ENCODE data around the gene C16orf54. TPM values are rescaled to one million over a fixed set of nuclear protein-coding genes. Genes with fewer than 3 reads are reported as not detected.

C16orf54 gene
- total and polyA plus RNA-seq, 9 of the 15 experiments (the other 6 are each of a cell fraction or from before 2014, with no cell fraction given): 0.09 TPM; not detected in 8

DNA sequence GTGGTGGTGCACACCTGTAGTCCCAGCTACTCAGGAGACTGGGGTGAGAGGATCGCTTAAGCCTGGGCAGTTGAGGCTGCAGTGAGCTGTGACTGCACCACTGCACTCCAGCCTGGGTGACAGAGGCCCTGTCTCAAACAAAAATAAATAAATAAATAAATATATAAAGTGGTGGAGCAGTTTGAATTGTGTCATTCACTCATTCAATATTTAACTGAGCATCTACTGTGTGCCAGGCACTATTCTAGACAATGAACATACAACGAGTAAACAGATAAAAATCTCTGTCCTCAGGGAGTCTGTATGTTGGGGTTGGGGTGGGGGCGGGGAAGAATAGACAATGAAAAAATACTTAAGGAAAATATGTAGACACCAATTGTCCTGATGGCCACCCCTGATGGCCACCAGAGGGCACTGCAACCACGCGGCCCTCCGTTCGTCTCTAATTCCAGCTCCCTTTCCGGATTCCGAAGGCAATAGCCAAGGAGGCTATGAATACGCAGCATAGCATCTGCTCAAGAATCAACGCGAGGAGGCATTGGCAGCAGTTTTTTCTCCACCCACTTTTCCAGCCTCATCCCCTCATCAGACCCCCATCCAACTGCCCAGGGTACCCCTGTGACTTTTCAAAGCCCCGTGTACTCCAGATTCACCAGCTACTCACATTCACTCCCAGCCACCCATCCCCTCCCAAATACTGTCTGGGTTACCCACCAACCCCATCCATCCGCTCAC lies 45.4 kb downstream of the C16orf54 start:
- H3K27me3 ChIP-seq (ENCODE audit: control insufficient read depth in 2 of 2, insufficient read depth in 2 of 2, low read length in 2 of 2): no peaks in the 10 kb centered on the region
- H3K36me3 ChIP-seq (ENCODE audit: control insufficient read depth, insufficient read depth, low read length): peaks cover 19% of the 10 kb centered on the region; the same call in 1 of the 3 replicates
- no peaks in the 10 kb centered on the region for H3K79me2 ChIP-seq (ENCODE audit: control insufficient read depth, insufficient read depth, low read length)
- peak; percentile 83 to 91 (median 84) for DNase-seq (ENCODE audit: extremely low read depth in 1 of 4, low spot score in 3 of 4)
- ChIA-PET POLR2A (interaction anchor here (0.6 to 2.2 kb wide), 14 partner anchors 10 to 148 kb away, joined by 3 to 13 read pairs (median 3); partner anchors contain the start of genes MAZ and PAGR1), CTCF (ENCODE audit: low intra/inter-chr PET ratio) (interaction anchor here (0.8 to 1.5 kb wide), 3 partner anchors 12 to 305 kb away, joined by 3 to 5 read pairs (median 3); partner anchors contain the start of gene PAGR1)
- H2AFZ ChIP-seq (ENCODE audit: low read depth, low read length): peak overlapping the region; percentile 61; the same call in 1 of the 2 replicates
- in situ Hi-C loops (cut with MboI): no loop called here
- no peak overlapping the region for H3K27ac ChIP-seq (ENCODE audit: extremely low read depth, low read depth, low read length)
- no peak overlapping the region for H3K4me3 ChIP-seq
- H3K9ac ChIP-seq (ENCODE audit: insufficient read depth in 1 of 2, low read depth in 2 of 2, low read length in 2 of 2): peak overlapping the region in 1 of 2 experiments; percentile 3; a peak in 1 of 4 replicates
- no peaks in the 10 kb centered on the region for H3K9me3 ChIP-seq (replicated peaks; ENCODE audit: control insufficient read depth, insufficient read depth, low read depth, low read length)
- 4% methylated on average over 10 of the region's 14 CpGs for WGBS (ENCODE audit: insufficient coverage, low coverage, missing lambda C conversion rate)
- no peaks in the 10 kb centered on the region for H4K20me1 ChIP-seq (replicated peaks; ENCODE audit: control insufficient read depth, insufficient read depth, low read length)
- intact Hi-C loops (cut with micrococcal nuclease): loop anchor here (5.0 to 10.0 kb wide), 3 partner anchors 84 to 322 kb away; partner anchors contain the start of genes C16orf92 and PAGR1
- H3K9me1 ChIP-seq (ENCODE audit: control insufficient read depth, insufficient read depth, low read length): no peaks in the 10 kb centered on the region
- peak; percentile 89 for ATAC-seq
- peak overlapping the region; percentile 52 for H3K4me2 ChIP-seq (ENCODE audit: insufficient read depth, low read length)
- BruUV-seq (replicated peaks): no TSS peak
- peak; percentile 90 for FAIRE-seq
- peaks cover 24% of the 10 kb centered on the region in 2 experiments for H3K4me1 ChIP-seq (replicated peaks in 1 of 2; ENCODE audit: control insufficient read depth in 2 of 2, insufficient read depth in 2 of 2, low read length in 2 of 2)
- no peak for TF ChIP-seq ILK (tag; IDR thresholded peaks at IDR 0.05; ENCODE audit: borderline replicate concordance, low read depth)
- TF ChIP-seq CCNT2 (IDR thresholded peaks at IDR 0.05; ENCODE audit: borderline replicate concordance, extremely low read depth, insufficient read length, low read depth, low read length): no peak
- TF ChIP-seq, protein P1, sequence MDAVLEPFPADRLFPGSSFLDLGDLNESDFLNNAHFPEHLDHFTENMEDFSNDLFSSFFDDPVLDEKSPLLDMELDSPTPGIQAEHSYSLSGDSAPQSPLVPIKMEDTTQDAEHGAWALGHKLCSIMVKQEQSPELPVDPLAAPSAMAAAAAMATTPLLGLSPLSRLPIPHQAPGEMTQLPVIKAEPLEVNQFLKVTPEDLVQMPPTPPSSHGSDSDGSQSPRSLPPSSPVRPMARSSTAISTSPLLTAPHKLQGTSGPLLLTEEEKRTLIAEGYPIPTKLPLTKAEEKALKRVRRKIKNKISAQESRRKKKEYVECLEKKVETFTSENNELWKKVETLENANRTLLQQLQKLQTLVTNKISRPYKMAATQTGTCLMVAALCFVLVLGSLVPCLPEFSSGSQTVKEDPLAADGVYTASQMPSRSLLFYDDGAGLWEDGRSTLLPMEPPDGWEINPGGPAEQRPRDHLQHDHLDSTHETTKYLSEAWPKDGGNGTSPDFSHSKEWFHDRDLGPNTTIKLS (IDR thresholded peaks at IDR 0.05; ENCODE audit: borderline replicate concordance, low read depth): no peak
- no peak for TF ChIP-seq MCM3 (IDR thresholded peaks at IDR 0.05)
- peak in 1 of 2 experiments; percentile 37; a peak in 1 of 4 replicates for TF ChIP-seq RCOR1 (IDR thresholded peaks at IDR 0.05; ENCODE audit: borderline replicate concordance in 1 of 2, low read depth in 2 of 2, low read length in 2 of 2)
- no peak for TF ChIP-seq SMARCA5 (IDR thresholded peaks at IDR 0.05)
- no peak for TF ChIP-seq ZKSCAN1 (IDR thresholded peaks at IDR 0.05; ENCODE audit: low read depth, low read length)
- TF ChIP-seq RBM15 (IDR thresholded peaks at IDR 0.05; ENCODE audit: insufficient read depth, low read length): no peak
- TF ChIP-seq ZNF766 (CRISPR knock-in tag; conservative IDR thresholded peaks at IDR 0.05): no peak
- TF ChIP-seq ATF1 (CRISPR knock-in tag; IDR thresholded peaks at IDR 0.05): no peak
- no peak for TF ChIP-seq ATF1 (tag; IDR thresholded peaks at IDR 0.05)
- no peak for TF ChIP-seq ZBTB1 (CRISPR knock-in tag; IDR thresholded peaks at IDR 0.05; ENCODE audit: borderline replicate concordance, low read depth)
- TF ChIP-seq HNRNPH1 (optimal IDR thresholded peaks at IDR 0.05; ENCODE audit: low read depth, low read length): no peak
- no peak for TF ChIP-seq ZNF311 (CRISPR knock-in tag; IDR thresholded peaks at IDR 0.05)
- no peak for TF ChIP-seq MYBL2 (IDR thresholded peaks at IDR 0.05; ENCODE audit: low read depth)
- no peak for TF ChIP-seq MYBL2 (CRISPR knock-in tag; IDR thresholded peaks at IDR 0.05; ENCODE audit: borderline replicate concordance)
- no peak for TF ChIP-seq ZSCAN32 (CRISPR knock-in tag; IDR thresholded peaks at IDR 0.05)
- TF ChIP-seq, protein P2, sequence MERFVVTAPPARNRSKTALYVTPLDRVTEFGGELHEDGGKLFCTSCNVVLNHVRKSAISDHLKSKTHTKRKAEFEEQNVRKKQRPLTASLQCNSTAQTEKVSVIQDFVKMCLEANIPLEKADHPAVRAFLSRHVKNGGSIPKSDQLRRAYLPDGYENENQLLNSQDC (CRISPR knock-in tag; IDR thresholded peaks at IDR 0.05): no peak
- TF ChIP-seq, protein P3, sequence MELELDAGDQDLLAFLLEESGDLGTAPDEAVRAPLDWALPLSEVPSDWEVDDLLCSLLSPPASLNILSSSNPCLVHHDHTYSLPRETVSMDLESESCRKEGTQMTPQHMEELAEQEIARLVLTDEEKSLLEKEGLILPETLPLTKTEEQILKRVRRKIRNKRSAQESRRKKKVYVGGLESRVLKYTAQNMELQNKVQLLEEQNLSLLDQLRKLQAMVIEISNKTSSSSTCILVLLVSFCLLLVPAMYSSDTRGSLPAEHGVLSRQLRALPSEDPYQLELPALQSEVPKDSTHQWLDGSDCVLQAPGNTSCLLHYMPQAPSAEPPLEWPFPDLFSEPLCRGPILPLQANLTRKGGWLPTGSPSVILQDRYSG (tag; conservative IDR thresholded peaks at IDR 0.05; ENCODE audit: low read depth): no peak
- TF ChIP-seq ARID2 (IDR thresholded peaks at IDR 0.05): peak; percentile 39; the same call in 1 of the 2 replicates
